Measurements from ENCODE around the gene IL22RA2.

- no peak for TF ChIP-seq CTCF (IDR thresholded peaks at IDR 0.05)
- no peak for TF ChIP-seq POLR2A (IDR thresholded peaks at IDR 0.05)
These were observed 1.9 kb upstream of the IL22RA2 start for GRCh38 chr6:137175157-137175867.
